Activated naive CD4-positive, alpha-beta T cell treated with Interleukin-2 at 50 U/mL for 16 hours (primary cell): ENCODE measurements around the gene CAPN13.

Experiments
- DNase-seq: peaks from one replicate; pipeline ENCODE4 v3.0.0-alpha.2; 2020

CAPN13 gene

DNA sequence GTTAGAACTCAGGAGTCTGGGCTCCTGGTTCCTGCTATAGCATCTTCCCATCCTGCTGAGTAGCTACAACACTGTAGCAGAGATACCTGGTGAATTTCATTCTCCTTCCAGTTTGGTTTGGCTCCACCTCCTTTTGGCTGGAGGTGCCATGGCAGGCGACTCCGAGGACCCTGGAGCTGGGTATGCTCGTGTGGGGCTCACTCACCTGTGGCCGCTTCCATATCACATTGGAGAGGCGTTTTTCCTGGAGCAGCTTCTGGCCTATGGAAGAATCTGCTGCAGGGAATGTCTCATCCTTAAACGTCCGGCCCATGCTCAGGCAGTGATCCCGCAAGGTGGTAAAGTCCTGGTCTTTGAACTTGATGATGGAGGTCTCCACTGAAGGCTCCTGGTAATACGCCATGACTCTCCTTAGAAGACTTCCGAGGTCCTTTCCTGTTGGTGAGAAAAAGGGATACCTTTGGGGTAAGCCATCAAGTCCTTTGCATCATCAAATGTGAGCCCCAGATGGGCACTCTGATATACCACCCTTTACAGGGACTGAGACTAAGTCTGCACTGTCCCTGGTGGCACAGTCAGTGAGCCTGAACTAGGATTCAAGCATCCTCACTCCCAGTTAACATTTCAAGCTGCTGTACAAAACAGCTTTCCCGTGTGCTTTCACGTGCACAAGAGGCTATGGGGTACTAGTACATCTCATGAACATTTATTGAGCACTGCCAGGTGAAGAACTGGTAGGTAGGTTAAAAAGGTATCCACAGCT lies 20.1 kb downstream of the CAPN13 start:
- no peak for DNase-seq

DNA sequence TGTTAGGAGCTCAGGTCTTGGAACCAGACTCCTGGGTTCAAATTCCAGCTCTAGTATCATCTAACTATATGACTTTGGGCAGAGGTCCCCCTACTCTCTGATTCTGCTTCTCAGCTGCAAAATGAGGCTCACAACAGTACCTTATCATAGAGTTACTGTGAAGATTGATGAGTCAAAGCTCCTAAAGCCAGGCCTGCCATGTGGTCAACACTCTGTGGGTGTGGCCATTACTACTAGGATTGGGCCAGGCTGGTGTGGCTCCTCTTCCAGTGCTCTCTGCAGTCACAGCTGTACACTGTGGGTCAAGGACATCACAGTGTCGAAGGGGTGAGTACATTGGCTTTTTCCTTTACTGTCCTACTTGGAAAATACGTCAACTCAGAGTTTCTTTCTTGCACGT lies 22.6 kb downstream of the CAPN13 start:
- DNase-seq: no peak

DNA sequence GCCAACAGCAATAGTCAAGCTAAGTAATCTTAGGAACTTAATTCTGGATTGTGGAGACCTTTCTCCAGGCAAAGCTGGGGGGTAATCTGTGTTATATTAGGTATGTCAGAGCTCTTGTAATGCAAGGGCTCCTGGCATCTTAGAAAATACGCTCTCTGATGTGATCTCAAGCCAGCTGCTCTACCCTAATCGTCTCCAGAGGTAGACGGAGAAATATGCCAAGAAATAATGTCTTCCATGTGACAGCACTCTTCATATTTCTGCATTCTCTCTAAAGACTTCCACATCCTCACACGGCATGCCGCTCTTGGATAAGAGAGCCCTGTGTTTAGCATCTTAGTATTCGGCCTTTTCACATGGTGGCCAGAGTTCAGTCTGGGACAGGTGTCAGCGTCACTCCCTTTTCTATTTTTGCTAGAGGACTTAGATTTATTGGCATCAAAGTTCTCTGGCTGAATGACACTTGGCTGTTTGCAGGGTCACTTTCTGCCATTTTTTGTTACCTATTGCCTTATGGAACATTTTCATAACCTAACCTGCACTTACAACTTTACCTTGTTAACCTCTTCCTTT lies 25.2 kb downstream of the CAPN13 start:
- DNase-seq: no peak

DNA sequence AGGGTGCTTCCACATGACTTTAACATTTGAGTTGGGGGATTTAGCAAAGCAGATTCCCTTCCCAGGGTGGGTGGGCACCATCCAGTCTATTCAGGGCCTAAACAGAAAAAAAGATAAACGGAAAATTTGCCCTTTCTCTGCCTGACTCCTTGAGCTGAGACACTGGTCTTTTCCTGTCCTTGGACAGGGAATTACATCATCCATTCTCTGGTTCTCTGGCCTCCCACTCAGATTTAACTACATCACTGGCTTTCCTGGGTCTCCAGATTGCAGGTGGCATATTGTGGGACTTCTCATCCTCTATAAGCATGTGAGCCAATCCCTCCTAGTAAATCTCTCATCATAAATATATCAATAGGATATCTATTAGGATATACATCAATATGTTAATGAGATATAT lies 25.8 kb downstream of the CAPN13 start:
- DNase-seq: no peak

DNA sequence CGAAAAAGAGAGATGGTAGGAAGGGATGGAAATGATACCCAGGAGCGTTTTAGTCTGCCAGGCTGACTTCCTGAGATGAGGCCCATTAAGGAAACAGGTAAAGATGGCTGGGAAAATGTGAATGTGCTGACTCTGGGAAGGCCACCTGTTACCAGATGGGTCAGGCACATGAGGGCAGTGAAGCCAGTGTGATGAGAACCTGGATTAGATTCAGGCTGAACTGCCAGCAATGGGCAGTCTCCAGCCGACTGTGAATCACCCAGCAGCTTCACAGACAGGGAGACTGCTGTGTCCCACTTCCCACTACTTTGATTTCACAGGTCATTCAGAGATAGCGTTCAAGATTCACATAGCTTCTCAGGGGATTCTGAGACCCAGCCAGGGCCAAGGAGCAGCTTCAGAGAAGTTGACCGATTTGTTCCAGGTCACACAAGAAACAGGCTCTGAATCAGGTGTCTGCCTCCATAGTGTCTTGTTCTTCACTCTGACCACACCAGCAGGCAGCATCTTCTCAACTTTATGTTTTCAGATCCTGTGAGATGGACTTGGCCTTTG lies 26.4 kb downstream of the CAPN13 start:
- no peak for DNase-seq

DNA sequence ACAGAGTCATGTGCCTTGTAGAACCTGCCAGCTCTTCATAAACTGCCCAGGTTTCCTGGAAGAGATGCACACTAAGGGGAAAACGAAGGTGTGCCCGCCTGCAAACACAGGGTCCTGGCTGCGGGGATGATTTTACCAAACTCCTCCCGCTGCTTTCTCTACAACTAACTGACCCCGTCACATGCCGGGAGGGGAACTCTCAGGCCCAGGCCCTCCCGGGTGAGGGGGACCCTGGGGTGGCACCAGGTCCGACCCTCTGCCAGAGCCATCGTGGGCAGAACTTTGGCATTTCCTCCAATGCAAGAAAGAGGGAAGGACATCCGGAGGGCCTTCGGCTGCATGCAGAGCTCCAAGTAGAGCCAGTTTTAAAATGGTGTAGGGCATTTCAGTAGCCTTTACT lies 28.6 kb downstream of the CAPN13 start:
- no peak for DNase-seq

DNA sequence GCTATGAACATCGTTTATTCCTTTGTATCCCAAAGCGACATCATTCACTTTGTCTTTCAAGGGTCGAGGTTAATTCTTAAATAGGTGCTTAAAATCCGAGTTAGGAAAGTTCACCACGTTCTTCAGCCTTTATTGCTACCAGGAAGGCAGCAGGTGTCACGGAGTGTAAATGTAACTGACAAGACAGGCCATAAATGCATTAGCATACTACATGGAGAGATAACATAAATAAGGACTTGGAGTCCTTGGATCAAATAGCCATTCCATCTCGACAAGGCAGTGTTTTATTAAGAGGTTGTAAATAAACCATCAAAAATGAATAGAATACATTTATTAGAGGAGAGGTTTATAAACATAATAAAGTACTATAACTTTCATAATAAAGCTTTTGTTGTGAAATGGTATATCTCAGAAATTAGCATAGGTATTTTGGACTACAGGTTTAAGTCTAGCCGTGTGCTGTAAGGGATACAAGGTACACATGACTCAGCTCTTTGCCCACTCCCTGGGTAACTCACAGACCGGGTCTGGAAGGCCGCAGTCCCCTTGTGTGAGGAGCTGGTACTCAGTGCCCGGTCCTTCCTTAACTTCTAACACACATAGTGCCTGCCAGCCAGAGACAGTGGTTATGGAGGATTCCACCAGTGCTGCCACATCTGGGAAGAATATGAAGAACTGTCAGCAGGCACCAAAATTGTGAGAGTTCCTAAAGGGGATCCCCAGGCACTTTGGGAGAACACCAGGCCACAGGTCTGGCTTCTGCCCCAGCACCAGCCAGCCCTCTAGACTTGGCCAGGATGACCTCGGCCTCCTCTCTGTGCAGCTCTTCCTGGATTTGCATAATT lies 29.4 kb downstream of the CAPN13 start:
- no peak for DNase-seq

DNA sequence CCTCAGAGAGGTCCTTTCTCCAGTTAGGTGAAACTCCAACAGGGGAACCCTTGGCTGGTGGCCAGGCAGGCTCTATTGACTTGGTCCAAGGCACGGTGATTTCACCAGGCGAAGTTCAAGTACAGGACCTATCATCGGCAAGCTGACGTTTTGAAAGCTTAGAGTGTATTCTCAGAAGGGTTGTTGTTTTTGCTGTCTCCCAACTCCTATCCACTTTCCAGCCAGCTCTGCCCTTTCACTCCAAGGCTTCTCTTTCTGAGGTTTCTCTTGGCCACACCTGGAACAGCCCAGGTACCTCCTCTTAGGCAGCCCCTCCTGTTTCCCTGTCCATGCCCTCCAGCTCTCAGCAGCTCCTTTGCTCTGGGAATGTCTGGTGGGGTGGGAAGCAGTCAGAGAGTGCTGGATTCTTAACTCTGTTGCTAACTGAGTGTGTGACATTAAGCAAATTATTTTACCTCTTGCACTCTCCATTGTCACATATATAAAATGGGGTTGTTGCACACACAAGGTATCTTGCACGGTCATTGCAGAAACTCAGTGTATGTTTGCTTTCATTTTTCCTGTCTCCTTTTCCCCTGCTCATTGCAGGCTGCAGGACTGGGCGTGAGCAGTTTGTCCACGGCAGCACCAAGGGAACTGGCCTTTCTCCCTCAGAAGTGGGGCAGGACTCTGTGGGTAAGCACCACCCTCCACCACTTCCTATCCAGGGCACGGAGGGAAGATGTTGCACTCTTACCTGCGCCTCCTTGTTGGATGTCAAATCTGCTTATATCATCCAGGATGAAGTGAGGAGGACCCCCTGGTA lies 30.2 kb downstream of the CAPN13 start:
- no peak for DNase-seq

DNA sequence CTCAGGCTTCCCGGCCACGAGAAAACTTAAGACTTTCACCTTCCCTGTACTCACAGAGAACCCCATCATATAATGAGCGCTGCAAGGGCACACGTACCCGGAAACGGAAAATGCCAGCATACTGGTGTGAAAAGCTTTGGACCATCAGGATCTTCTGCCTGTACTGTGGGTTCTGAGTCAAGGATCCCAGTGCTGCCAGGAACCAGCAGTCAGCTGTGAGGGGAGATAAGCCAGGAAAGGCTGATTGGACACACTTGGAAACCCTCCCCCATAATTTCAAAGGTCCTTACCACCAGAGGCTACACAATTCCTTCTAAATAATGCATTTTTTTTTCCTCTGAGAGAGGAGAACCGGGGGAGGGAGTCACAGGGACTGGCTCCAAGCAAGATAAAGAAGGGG lies 31.4 kb downstream of the CAPN13 start:
- DNase-seq: no peak

DNA sequence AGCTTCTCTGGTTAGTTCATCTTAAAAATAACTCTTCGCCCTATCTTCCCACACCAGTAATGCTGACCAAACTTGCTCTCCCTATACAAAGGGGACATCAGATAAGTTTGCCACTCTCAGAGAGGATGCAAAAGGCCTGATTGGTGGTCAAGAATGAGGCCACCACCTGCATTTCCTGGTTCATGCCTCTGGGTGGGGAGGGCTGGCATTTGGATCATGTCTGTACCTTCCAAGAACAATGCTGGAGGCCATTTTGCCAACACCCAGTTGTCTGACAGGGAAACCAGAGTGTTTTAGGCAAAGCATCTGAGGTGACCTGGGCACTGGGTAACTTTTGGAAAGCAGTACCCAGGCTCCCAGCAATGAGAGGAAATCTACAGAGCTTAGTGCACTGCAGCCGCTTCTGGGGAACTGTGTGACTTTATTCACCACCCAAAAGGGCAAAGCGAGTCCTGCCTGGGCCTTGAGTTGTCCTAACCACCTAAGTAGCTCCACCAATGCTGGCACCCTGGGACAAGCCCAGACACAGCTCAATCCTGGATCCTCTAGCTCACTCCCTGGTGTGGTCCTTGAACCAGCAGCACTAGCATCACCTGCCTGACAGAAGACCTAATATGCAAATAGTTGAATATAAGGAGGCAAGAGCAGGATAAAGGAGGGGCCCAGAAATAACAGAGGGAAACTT lies 35.1 kb downstream of the CAPN13 start:
- no peak for DNase-seq

DNA sequence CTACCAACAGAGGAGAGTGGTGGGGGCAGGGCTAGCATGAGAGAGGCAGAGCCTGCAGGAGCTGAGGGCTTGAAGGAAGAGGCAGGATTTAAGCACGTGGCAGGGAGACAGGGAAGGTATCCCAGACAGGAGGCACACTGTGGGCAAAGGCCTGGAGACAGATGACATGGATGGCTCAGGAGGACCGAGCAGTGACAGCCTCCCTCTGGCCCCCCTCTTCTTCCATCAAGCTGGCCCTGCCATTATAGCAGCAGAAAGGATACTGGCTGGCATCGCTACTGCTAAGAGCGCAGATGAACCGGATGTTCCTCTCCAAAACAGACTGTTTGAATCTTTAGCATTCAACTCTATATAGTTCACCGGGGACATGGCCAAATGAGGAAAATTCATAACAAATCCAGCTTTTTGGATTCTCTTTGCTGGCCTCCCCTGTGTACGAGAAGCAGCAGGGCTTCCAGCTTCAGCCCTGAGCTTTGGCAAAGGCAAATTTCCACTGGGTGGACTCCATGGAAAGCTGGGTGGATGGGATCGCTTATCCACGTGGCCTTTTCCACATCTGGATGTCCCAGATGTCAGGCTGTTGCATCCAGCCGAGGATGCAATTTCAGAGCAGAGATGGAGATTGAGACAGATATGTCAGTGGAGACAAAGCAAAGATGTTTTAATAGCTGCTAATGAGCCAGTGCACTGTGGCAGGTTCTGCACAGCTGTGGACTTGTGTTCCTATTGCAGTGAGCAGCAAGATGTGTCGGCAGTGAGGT lies 36.2 kb downstream of the CAPN13 start:
- no peak for DNase-seq

DNA sequence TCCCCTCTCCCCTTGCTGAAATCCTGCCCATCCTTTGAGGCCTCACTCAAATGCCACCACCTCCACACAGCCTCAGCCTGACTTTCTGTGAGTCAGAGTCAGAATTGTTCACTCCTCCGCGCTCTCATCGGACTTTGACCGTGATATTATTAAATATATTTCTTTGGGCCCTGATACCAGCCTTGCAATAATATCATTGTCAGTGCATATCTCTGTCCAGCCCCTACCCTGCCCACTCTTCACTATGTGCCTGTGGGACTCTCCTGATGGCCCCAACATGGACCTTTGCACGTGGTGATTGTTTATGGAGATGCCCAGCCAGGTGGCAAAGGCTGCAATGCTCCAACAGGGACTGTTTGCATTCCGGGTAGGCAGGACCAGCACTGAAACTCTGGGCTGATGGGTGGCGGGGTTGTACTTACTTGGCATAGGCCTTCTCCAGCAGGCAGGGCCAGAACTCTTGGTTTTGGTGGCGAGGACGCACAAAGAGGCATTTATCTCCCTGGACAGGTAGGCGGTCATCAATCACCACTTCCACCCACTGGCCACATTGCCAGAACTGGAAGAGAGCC lies 37.3 kb downstream of the CAPN13 start:
- no peak for DNase-seq

DNA sequence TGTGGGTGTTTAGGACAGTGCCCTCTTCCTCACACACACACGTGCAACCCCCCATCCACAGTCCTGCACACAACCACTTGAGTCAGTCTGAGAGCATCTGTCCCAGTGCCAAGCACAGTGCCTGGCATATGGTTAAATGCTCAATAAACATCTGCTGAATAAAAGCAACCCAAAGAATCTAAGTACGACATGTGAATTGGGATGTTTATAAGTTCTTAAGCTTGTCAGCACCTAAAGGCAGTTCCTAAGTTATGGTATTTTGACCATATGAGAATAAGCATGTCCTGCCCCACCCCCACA lies 37.8 kb downstream of the CAPN13 start:
- no peak for DNase-seq

DNA sequence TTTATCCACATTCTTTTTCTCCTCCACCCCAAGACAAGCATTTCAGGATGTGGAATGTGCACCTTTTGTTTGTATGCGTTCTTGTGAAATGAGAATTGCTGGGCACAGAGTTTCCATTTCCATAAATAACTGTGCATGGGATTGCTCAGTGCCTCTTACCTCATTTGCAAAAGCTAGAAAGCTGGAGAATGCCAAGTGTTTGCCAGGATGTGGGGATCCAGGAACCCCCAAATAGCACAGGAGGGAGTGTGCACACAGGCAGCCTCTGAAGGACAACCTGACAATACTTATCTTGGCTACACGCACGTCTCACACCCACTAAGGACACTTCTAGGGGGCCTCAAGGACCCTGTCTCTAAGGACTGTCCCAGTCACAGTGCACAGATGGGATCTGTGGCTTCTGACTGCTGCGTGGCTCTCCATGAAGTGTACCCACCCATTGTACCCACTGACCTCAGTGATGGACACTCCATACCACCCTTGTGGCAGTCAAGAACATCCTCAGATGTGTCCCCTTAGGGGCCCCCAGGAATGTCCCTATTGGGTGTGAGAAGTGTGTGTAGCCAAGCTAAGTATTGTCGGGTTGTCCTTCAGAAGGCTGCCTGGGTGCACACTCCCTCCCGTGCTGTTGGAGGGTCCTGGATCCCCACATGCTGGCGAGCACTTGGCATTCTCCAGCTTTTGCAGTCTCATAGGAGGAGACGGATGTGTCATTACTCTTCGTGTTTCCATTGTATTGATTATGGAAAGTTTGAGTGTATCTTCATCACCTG lies 38.4 kb downstream of the CAPN13 start:
- no peak for DNase-seq

DNA sequence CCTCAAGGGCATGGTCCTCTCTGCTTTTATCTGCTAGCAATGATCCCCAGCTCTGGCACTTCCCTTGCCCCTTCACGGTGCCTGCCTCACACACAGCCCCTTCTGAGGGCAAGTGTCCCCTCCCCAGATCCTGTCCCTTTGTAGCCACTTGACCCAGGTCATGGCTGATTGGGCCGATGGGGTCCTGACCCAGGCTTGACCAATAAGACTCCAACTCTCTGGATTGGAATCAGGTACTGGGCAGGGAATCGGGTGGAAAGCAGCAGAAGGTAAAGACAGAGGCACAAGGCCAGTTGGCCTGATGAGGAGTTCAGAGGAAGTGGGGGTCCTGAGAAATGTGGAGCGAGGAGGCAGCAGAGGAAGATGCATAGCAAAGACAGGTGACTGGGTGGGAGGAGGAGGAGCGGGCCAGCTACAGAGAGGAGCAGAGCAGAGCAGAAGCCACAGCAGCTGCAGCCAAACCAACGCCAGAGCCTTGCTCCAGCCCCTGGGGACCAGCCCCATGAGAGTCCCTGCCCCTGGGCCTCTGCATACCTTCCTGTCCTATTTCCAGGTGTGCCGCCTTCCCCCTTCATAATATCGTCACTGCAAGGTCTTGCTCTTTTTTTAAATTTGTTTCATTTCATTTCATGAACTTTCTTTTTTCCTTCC lies 39.1 kb downstream of the CAPN13 start:
- DNase-seq: no peak

DNA sequence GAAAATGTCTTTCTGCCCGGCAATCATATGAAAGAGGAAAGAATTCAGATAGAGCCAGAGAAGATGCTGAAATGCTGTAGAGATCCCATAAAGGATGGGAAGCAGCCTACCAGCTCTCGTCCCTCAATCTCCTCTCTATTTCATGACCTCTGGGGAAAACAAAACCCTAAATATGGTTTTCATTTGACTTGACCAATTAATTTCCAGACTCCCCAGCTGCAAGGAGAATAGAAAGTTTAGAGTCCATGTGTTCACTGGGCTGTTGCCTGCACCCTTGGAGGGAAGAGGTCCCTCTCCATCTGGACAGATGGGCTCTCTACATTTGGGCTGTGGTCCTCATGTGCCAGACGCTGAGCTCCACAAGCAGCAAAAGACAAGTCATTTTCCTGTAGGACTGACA lies 40.6 kb downstream of the CAPN13 start:
- DNase-seq: no peak

DNA sequence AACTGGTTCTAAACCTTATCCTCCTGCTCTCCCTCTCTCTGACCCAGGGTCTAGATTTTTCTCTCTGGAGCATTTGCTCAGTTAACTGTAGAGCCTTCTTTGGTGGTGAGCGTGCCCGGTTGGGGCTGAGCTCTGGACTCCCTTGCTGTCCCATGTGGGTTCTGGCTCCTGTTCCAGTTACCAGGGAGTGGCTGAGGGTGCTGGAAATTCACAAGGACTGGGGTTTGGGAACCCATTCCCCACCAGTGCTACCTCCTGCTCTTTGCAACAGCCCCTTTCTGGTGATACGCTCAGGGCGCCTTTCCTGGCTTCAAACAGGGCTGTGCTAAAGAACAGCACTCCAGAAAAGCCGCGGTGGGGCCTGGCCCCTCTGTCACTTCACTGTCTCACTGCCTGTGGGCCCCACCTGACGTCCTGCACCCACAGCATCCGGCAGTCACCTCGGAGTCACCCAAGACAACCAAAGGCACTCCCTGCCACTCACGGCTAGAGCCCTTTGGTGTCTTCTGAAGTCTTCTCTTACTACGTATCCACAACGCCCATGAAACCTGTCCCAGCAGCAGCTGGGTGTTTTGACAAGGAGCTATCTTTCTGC lies 41.3 kb downstream of the CAPN13 start:
- DNase-seq: no peak

DNA sequence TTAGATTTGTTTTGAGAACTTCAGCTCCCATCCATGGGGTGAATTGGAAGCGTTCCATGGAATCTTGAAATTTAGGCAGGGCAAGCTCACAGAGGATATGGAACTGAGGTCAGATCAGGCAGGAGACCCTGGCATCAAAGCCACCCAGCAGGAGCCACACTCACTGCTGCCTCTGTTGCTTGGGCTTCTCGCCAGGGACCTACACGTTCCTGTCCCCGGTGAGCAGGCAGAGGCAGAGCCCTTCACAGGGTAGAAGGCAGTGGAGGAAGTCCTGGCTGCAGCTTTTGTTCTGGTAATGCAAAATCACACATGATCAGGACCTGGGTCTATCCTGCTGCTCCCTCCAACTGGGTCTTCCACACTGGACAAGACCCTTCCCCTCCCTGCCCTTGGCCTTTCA lies 42.1 kb downstream of the CAPN13 start:
- no peak for DNase-seq

DNA sequence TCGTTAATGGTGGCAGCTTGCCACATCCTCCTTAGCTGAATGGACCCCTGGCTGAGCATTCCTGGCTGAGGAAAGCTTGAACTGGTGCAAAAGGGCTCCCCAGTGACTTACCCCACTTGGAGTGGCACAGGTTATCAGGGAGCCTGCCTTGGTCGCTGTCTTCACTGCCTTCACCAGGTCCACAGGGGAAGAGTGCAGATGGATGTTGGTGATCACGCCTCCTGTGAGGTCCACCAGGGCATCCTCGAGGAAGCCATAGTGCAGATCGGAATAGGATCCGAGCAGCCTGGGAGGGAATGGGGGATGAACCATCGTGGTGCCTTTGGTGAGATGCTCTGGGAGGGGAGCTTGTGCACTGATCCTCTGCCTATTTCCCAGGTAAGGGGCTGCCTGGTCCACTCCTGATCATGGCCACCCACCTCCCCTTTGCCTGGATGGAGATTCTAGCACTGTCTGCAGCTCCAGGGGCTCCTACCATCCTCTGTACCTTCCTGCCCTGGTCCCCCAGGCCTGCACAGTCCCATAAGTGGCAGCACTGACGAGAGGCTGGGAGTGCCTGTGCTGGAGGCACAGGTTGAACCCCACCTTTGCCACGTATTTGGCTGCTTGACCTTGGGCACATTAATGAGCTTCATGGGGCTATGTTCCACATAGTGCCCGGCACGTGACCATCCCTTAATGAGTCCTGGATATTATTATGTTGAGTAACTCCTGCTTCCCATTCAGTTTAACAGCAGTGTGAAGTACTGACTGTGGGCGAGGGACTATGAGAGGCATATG lies 43.0 kb downstream of the CAPN13 start:
- DNase-seq: no peak
